Panc1 (cell line): Measurements from ENCODE around the gene KRTAP5-9.

ENCODE experiments used
- POLR2AphosphoS5 ChIP-seq: IDR thresholded peaks from 2 replicates; pipeline ENCODE4 v1.6.1; 2012; ENCODE audit warnings: mild to moderate bottlenecking, low read depth, low read length, moderate library complexity
- SIN3A ChIP-seq: IDR thresholded peaks from 2 replicates; pipeline ENCODE4 v1.6.1; 2012; ENCODE audit warnings: low read depth, mild to moderate bottlenecking, low read length, moderate library complexity, borderline replicate concordance; ENCODE audit not compliant: insufficient read depth
- TF ChIP-seq, protein P1 (sequence below): fragments of 450-650 bp; IDR thresholded peaks from 2 replicates; pipeline ENCODE4 v1.5.1; 2017; ENCODE audit warnings: mild to moderate bottlenecking
- TF ChIP-seq, protein P2 (sequence below), 2 experiments: IDR thresholded peaks; 2 replicates each; pipeline ENCODE4 v1.6.1; 2011 to 2012; ENCODE audit warnings: low read depth in 2 of 2, control low read depth in 1 of 2, low read length in 1 of 2, mild to moderate bottlenecking in 1 of 2, moderate library complexity in 1 of 2; ENCODE audit not compliant: insufficient read depth in 1 of 2

GRCh38 chr11:71581826-71582225, 33.6 kb downstream of the KRTAP5-9 start:
- TF ChIP-seq SIN3A (no peak), POLR2AphosphoS5 (no peak)
- TF ChIP-seq, protein P1, sequence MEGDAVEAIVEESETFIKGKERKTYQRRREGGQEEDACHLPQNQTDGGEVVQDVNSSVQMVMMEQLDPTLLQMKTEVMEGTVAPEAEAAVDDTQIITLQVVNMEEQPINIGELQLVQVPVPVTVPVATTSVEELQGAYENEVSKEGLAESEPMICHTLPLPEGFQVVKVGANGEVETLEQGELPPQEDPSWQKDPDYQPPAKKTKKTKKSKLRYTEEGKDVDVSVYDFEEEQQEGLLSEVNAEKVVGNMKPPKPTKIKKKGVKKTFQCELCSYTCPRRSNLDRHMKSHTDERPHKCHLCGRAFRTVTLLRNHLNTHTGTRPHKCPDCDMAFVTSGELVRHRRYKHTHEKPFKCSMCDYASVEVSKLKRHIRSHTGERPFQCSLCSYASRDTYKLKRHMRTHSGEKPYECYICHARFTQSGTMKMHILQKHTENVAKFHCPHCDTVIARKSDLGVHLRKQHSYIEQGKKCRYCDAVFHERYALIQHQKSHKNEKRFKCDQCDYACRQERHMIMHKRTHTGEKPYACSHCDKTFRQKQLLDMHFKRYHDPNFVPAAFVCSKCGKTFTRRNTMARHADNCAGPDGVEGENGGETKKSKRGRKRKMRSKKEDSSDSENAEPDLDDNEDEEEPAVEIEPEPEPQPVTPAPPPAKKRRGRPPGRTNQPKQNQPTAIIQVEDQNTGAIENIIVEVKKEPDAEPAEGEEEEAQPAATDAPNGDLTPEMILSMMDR = no peak
- TF ChIP-seq, protein P2, sequence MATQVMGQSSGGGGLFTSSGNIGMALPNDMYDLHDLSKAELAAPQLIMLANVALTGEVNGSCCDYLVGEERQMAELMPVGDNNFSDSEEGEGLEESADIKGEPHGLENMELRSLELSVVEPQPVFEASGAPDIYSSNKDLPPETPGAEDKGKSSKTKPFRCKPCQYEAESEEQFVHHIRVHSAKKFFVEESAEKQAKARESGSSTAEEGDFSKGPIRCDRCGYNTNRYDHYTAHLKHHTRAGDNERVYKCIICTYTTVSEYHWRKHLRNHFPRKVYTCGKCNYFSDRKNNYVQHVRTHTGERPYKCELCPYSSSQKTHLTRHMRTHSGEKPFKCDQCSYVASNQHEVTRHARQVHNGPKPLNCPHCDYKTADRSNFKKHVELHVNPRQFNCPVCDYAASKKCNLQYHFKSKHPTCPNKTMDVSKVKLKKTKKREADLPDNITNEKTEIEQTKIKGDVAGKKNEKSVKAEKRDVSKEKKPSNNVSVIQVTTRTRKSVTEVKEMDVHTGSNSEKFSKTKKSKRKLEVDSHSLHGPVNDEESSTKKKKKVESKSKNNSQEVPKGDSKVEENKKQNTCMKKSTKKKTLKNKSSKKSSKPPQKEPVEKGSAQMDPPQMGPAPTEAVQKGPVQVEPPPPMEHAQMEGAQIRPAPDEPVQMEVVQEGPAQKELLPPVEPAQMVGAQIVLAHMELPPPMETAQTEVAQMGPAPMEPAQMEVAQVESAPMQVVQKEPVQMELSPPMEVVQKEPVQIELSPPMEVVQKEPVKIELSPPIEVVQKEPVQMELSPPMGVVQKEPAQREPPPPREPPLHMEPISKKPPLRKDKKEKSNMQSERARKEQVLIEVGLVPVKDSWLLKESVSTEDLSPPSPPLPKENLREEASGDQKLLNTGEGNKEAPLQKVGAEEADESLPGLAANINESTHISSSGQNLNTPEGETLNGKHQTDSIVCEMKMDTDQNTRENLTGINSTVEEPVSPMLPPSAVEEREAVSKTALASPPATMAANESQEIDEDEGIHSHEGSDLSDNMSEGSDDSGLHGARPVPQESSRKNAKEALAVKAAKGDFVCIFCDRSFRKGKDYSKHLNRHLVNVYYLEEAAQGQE (IDR thresholded peaks at IDR 0.05; ENCODE audit: insufficient read depth in 1 of 2, low read depth in 2 of 2, low read length in 1 of 2) = no peak
